Transverse colon (tissue), 4 donors: ENCODE measurements around the gene WNT7A. TPM values are rescaled to one million over a fixed set of nuclear protein-coding genes. Genes with fewer than 3 reads are reported as not detected.

Experiments
- DNase-seq: peaks from one replicate; pipeline ENCODE4 v3.0.0-alpha.2; 2019
- H3K27ac ChIP-seq, 4 donors: fragments of 200-600 bp; sonication (generic); 2 replicates each; pipeline ENCODE4 v1.5.1; 2016 to 2018; ENCODE audit warnings: inconsistent platforms in 4 of 4
- H3K27me3 ChIP-seq: fragments of 200-600 bp; sonication (generic); 2 replicates; pipeline ENCODE4 v1.5.1; 2017; ENCODE audit warnings: inconsistent platforms
- H3K36me3 ChIP-seq, 4 donors: fragments of 200-600 bp; sonication (generic); 2 replicates each; pipeline ENCODE4 v1.5.1; 2017 to 2019; ENCODE audit warnings: inconsistent platforms in 4 of 4
- H3K4me1 ChIP-seq, 4 donors: fragments of 200-600 bp; sonication (generic); 2 replicates each; pipeline ENCODE4 v1.5.1; 2017 to 2020; ENCODE audit warnings: inconsistent platforms in 4 of 4
- H3K4me3 ChIP-seq, 4 donors: fragments of 200-600 bp; sonication (generic); 1 replicate in 1 of 4; 2 replicates in 3 of 4; pipeline versions ENCODE4 v1.5.1 to v1.6.1; 2017 to 2019; ENCODE audit warnings: inconsistent platforms in 4 of 4
- H3K9me3 ChIP-seq, 2 donors: fragments of 200-600 bp; sonication (generic); 2 replicates each; pipeline ENCODE4 v1.5.1; 2017 to 2019; ENCODE audit warnings: inconsistent platforms in 2 of 2
- CTCF ChIP-seq, 5 experiments: fragments of 200-600 bp in 3 of 5; fragments of 450-650 bp in 2 of 5; sonication (generic) in 3 of 5; IDR thresholded peaks; 1 replicate in 2 of 5; 2 replicates in 3 of 5; pipeline ENCODE4 v1.5.1; 2016 to 2017; ENCODE audit warnings: antibody characterized with exemption in 5 of 5, inconsistent platforms in 3 of 5, mild to moderate bottlenecking in 2 of 5, moderate library complexity in 1 of 5
- EP300 ChIP-seq: sonication (generic); formaldehyde crosslinking; IDR thresholded peaks from one replicate; pipeline ENCODE4 v1.6.1; 2017; ENCODE audit warnings: antibody characterized with exemption, low read depth
- POLR2A ChIP-seq: fragments of 450-650 bp; IDR thresholded peaks from one replicate; pipeline ENCODE4 v1.6.1; 2016; ENCODE audit warnings: antibody characterized with exemption, mild to moderate bottlenecking, moderate library complexity
- POLR2AphosphoS5 ChIP-seq, 3 donors: sonication (generic); formaldehyde crosslinking; IDR thresholded peaks; one replicate each; pipeline ENCODE4 v1.6.1; 2016; ENCODE audit warnings: antibody characterized with exemption in 3 of 3
- WGBS, 2 donors: methylation state at CpG; one replicate each; pipeline ENCODE4 v1.1.5; 2018; ENCODE audit warnings: low coverage in 1 of 2; 5-methylcytosine and 5-hydroxymethylcytosine counted together
- in situ Hi-C, 4 donors: fragments of 200-750 bp; cut with MboI; loops; one replicate each; pipeline versions ENCODE4 v1.15.0 to v1.15.1; 2017; ENCODE audit warnings: low sequenced_read_pairs in 3 of 4, low pct_ligation_motif_present in 1 of 4, low pct_unique_long_range_greater_than_20kb in 1 of 4
- intact Hi-C: fragments of 100-400 bp; cut with DNase I; formaldehyde crosslinking; loops from one replicate; pipeline ENCODE4 v1.15.1; 2023; ENCODE audit warnings: low total_unique reads
- total RNA-seq, 4 donors: library from RNA; depleted of rRNA; stranded (reverse); fragments of >200 nt; gene quantifications; one replicate each; pipeline ENCODE4 v1.1.0, GENCODE V29; 2016

WNT7A gene
- total RNA-seq, 4 donors from 2014 or later = not detected

DNA sequence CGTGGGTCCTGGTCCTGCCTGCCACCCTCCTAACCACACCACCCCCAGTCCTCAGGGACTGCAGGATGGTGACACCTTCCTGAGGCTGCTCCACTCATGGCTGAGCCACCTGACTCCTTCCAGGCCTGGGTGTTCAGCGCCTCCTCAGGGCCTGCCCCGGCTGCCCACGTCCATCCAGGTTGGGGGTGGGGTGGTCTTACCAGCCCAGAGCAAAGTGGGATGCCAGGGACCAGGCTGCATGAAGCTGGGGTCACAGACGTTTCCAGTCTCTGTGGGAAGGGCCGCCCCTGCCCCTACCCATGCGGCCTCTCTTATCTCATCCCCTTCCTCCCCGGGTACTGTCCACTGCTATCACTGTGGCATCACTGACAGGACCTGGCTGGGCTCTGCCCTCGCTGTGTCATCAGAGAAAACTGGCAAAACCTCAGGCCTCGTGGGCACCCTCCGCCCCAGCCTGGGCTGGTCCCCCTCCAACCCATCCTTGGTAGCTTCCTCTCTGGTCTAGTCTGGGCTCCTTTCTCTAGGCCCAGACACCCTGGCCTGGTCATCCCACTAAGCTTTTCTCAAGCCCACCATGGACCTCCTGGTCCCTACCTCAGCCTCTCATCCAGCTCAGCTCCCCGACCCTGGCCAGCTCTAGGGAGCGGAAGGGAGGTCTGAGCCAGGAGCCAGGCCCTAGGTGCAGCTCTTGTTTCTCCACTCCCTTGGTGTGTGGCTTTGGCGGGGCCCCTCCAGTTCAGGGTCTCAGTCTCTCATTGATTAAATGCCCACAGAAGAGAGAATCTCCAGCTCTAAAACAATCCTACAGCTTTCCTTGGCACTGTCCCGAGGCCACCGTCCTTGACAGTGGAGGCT lies 32.9 kb downstream of the WNT7A start:
- no peaks in the 10 kb centered on the region for H3K27me3 ChIP-seq
- no peaks in the 10 kb centered on the region for H3K9me3 ChIP-seq
- intact Hi-C loops = no loop called here
- no peaks in the 10 kb centered on the region for H3K36me3 ChIP-seq
- H3K4me1 ChIP-seq = no peaks in the 10 kb centered on the region
- no peak overlapping the region for H3K27ac ChIP-seq
- 62 to 84% methylated on average over 5 to 16 of the region's 16 CpGs for WGBS, 2 donors
- no peak for DNase-seq
- H3K4me3 ChIP-seq = no peak overlapping the region
- in situ Hi-C loops = no loop called here
- no peak for TF ChIP-seq EP300

GRCh38 chr3:13846238-13846637 lies 33.6 kb downstream of the WNT7A start:
- Histone ChIP-seq H3K4me1 (no peaks in the 10 kb centered on the region), H3K27me3 (no peaks in the 10 kb centered on the region), H3K9me3 (no peaks in the 10 kb centered on the region), H3K27ac (no peak overlapping the region), H3K36me3 (no peaks in the 10 kb centered on the region), H3K4me3 (no peak overlapping the region)
- intact Hi-C loops = no loop called here
- 73% methylated on average over 2 of the region's 2 CpGs; no CpG with 5 or more reads in 1 of the 2 donors for WGBS, 2 donors
- no peak for TF ChIP-seq EP300
- TF ChIP-seq POLR2A = no peak
- TF ChIP-seq POLR2AphosphoS5 (IDR thresholded peaks at IDR 0.05) = no peak
- TF ChIP-seq CTCF (IDR thresholded peaks at IDR 0.05) = no peak
- DNase-seq = no peak
- in situ Hi-C loops = no loop called here

DNA sequence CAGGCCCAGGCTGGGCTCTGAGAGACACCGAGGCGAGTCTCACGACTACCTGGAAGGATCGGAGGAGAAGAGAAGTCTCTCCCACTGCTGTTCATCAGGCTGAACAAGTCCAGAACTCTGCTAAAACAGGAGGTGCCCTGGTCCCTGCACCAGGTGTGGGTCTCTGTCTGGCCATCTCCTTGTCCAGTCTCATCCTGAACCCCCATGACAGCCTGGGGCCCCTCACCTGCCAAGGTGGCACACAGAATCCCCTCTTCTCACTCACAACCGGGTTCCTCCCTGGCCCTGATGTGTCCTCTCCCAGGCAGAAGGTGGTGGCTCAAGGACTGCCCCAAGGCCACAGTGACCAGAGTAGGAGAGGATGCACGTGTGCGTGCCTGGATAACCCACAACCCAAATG lies 34.1 kb downstream of the WNT7A start:
- no peaks in the 10 kb centered on the region for H3K36me3 ChIP-seq
- in situ Hi-C loops = no loop called here
- intact Hi-C loops = no loop called here
- no peaks in the 10 kb centered on the region for H3K27me3 ChIP-seq
- no peak overlapping the region for H3K4me3 ChIP-seq
- no peak for DNase-seq
- H3K27ac ChIP-seq = no peak overlapping the region
- TF ChIP-seq EP300 (no peak), CTCF (IDR thresholded peaks at IDR 0.05) (no peak), POLR2A (no peak), POLR2AphosphoS5 (IDR thresholded peaks at IDR 0.05) (no peak)
- 79% methylated on average over 7 of the region's 7 CpGs; no CpG with 5 or more reads in 1 of the 2 donors for WGBS, 2 donors
- no peaks in the 10 kb centered on the region for H3K9me3 ChIP-seq
- no peaks in the 10 kb centered on the region for H3K4me1 ChIP-seq

GRCh38 chr3:13844911-13845310 lies 35.0 kb downstream of the WNT7A start:
- no peak overlapping the region for H3K4me3 ChIP-seq
- 65% methylated on average over 10 of the region's 10 CpGs; no CpG with 5 or more reads in 1 of the 2 donors for WGBS, 2 donors

More at GRCh38 chr3:13844911-13845310, 35.0 kb downstream of the WNT7A start:
- DNase-seq = no peak
- no peaks in the 10 kb centered on the region for H3K36me3 ChIP-seq
- in situ Hi-C loops (no loop called here), intact Hi-C loops (no loop called here)
- H3K27ac ChIP-seq = no peak overlapping the region
- TF ChIP-seq EP300 = no peak
- no peak for TF ChIP-seq CTCF (IDR thresholded peaks at IDR 0.05)
- TF ChIP-seq POLR2AphosphoS5 (IDR thresholded peaks at IDR 0.05) = no peak
- no peak for TF ChIP-seq POLR2A
- no peaks in the 10 kb centered on the region for H3K9me3 ChIP-seq
- H3K27me3 ChIP-seq = no peaks in the 10 kb centered on the region
- H3K4me1 ChIP-seq = no peaks in the 10 kb centered on the region
